Measurements from ENCODE around the gene ELF5. TPM values are rescaled to one million over a fixed set of nuclear protein-coding genes. Genes with fewer than 3 reads are reported as not detected.

The ELF5 gene
- total RNA-seq, 1 donor from 2014 or later, result 20.2 TPM

- no peak for ATAC-seq
- no peaks in the 10 kb centered on the region for H3K27me3 ChIP-seq (ENCODE audit: low read depth)
- no peak for DNase-seq
- no peak overlapping the region for H3K4me3 ChIP-seq
- H3K27ac ChIP-seq, result no peak overlapping the region
- H3K36me3 ChIP-seq, result peaks cover 32% of the 10 kb centered on the region
- peaks cover 66% of the 10 kb centered on the region for H3K4me1 ChIP-seq
- H3K9me3 ChIP-seq, result no peaks in the 10 kb centered on the region
- TF ChIP-seq, protein P1, sequence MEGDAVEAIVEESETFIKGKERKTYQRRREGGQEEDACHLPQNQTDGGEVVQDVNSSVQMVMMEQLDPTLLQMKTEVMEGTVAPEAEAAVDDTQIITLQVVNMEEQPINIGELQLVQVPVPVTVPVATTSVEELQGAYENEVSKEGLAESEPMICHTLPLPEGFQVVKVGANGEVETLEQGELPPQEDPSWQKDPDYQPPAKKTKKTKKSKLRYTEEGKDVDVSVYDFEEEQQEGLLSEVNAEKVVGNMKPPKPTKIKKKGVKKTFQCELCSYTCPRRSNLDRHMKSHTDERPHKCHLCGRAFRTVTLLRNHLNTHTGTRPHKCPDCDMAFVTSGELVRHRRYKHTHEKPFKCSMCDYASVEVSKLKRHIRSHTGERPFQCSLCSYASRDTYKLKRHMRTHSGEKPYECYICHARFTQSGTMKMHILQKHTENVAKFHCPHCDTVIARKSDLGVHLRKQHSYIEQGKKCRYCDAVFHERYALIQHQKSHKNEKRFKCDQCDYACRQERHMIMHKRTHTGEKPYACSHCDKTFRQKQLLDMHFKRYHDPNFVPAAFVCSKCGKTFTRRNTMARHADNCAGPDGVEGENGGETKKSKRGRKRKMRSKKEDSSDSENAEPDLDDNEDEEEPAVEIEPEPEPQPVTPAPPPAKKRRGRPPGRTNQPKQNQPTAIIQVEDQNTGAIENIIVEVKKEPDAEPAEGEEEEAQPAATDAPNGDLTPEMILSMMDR (IDR thresholded peaks at IDR 0.05), result no peak
- intact Hi-C loops (cut with DNase I), result no loop called here
These were observed 66.5 kb downstream of the ELF5 start for GRCh38 chr11:34447044-34447443.

DNA sequence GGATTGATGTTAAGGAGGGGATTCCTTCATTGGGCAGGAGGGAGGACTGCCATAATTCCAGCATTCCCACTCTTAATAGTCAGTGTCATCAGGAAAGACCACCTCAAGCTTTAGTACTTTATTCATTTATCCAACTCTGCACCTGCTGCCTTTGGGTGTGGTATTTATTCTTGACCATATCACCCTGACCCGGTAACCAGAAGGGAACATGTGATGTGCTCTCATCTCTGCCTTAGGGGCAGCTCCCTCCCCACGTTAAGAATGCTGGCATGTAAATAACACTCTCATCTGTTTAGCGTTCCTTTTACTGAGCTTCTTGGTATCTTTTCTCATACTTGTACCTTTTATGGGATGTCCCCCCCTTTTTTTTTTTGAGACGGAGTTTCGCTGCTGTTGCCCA lies 67.2 kb downstream of the ELF5 start:
- DNase-seq (no peak), ATAC-seq (no peak)
- H3K27ac ChIP-seq, result no peak overlapping the region
- intact Hi-C loops (cut with DNase I), result no loop called here
- H3K4me1 ChIP-seq, result peaks cover 71% of the 10 kb centered on the region
- H3K27me3 ChIP-seq (ENCODE audit: low read depth), result no peaks in the 10 kb centered on the region
- H3K9me3 ChIP-seq, result no peaks in the 10 kb centered on the region
- H3K36me3 ChIP-seq, result peaks cover 25% of the 10 kb centered on the region
- H3K4me3 ChIP-seq, result no peak overlapping the region
- TF ChIP-seq, protein P1 (IDR thresholded peaks at IDR 0.05), result no peak

DNA sequence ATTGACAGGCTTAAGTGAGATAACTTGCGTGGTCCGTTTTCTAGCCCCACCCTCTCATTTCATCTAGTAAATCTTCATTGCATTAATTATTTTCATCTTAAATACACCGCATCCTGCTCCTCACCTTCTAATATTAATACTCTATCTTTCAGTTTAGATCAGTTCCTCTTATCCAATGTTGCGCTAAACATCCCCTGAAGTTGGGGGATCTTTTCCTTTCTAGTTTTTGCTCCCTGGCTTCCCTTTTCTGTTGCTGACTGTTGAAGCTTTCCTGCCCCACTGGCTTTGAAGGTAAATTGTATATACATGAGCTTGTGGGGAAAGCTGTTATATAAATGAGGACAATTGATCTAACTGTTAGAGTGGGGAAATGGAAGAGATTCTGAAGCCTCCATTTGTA lies 67.6 kb downstream of the ELF5 start:
- ATAC-seq (no peak), DNase-seq (no peak)
- H3K36me3 ChIP-seq, result peaks cover 21% of the 10 kb centered on the region
- no peak overlapping the region for H3K4me3 ChIP-seq
- H3K4me1 ChIP-seq, result peaks cover 74% of the 10 kb centered on the region
- no peak overlapping the region for H3K27ac ChIP-seq
- intact Hi-C loops (cut with DNase I), result no loop called here
- no peaks in the 10 kb centered on the region for H3K9me3 ChIP-seq
- TF ChIP-seq, protein P1 (IDR thresholded peaks at IDR 0.05), result no peak
- H3K27me3 ChIP-seq (ENCODE audit: low read depth), result no peaks in the 10 kb centered on the region

- Histone ChIP-seq H3K4me3 (no peak overlapping the region), H3K27me3 (ENCODE audit: low read depth) (no peaks in the 10 kb centered on the region), H3K4me1 (peaks cover 81% of the 10 kb centered on the region), H3K9me3 (no peaks in the 10 kb centered on the region), H3K27ac (no peak overlapping the region), H3K36me3 (peaks cover 6% of the 10 kb centered on the region)
- TF ChIP-seq, protein P1 (IDR thresholded peaks at IDR 0.05), result no peak
- intact Hi-C loops (cut with DNase I), result no loop called here
- DNase-seq (no peak), ATAC-seq (no peak)
These were observed 69.2 kb downstream of the ELF5 start for GRCh38 chr11:34444428-34444827.

DNA sequence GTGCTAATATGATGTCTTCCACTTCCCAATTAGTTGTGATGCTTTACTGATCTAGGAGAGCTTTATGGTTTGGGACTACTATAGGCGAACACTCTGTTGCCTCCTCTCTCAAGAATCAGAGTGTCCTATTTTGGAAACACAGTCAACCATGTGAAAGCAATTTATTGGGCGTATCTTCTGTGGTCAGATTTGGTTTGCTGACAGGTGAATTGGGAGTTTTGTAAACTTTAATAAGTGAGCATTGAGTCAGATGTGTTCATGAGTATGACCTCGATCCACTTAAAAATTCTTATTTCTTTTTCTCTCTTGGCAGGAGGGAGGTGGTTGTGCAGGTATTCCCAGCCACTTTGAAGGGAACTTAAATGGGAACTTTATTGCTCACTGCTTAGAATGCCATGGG lies 70.5 kb downstream of the ELF5 start:
- DNase-seq (no peak), ATAC-seq (no peak)
- no peak overlapping the region for H3K27ac ChIP-seq
- intact Hi-C loops (cut with DNase I), result no loop called here
- H3K9me3 ChIP-seq, result no peaks in the 10 kb centered on the region
- TF ChIP-seq, protein P1 (IDR thresholded peaks at IDR 0.05), result no peak
- H3K4me1 ChIP-seq, result peaks cover 73% of the 10 kb centered on the region
- H3K36me3 ChIP-seq, result no peaks in the 10 kb centered on the region
- H3K27me3 ChIP-seq (ENCODE audit: low read depth), result no peaks in the 10 kb centered on the region
- H3K4me3 ChIP-seq, result no peak overlapping the region

DNA sequence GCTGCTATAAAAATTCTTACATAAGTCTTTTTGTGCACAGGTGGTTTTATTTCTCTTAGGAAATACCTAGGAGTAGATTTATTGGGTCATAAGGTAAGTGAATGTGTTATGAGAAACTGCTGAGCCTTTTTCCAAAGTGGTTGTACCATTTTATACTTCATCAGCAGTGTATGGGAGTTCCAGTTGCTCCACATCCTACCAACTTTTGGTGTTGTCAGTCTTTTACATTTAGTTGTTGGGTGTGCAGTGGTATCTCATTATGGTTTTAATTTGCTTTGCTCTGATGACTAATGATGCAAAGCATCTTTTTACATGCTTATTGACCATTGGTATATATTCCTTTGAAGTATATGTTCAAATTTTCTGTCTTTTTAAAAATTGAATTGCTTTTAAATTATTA lies 71.8 kb downstream of the ELF5 start:
- DNase-seq (no peak), ATAC-seq (no peak)
- Histone ChIP-seq H3K4me3 (no peak overlapping the region), H3K4me1 (peaks cover 80% of the 10 kb centered on the region), H3K9me3 (no peaks in the 10 kb centered on the region), H3K36me3 (no peaks in the 10 kb centered on the region), H3K27ac (no peak overlapping the region), H3K27me3 (ENCODE audit: low read depth) (no peaks in the 10 kb centered on the region)
- intact Hi-C loops (cut with DNase I), result no loop called here
- TF ChIP-seq, protein P1 (IDR thresholded peaks at IDR 0.05), result no peak
